Measurements from ENCODE around the gene TTC5. TPM values are rescaled to one million over a fixed set of nuclear protein-coding genes. Genes with fewer than 3 reads are reported as not detected.

Gene TTC5
- total and polyA plus RNA-seq, 2 donors (not counting 3 experiments of a cell fraction or from before 2014, with no cell fraction given) = 10.9 to 22.9 TPM

GRCh38 chr14:20328705-20329104 lies 23.0 kb upstream of the TTC5 start:
- Histone ChIP-seq H3K9me1 (replicated peaks; ENCODE audit: control insufficient read depth, extremely low read depth, insufficient read depth, low read length) (no peaks in the 10 kb centered on the region), H3K36me3 (ENCODE audit: control insufficient read depth in 2 of 2, extremely low read depth in 1 of 2, insufficient read depth in 2 of 2, low read length in 2 of 2) (peaks cover 2 to 26% of the 10 kb centered on the region in 2 experiments), H3K4me3 (replicated peaks in 1 of 3; ENCODE audit: insufficient read depth in 1 of 3, low read depth in 1 of 3, low read length in 3 of 3) (no peak overlapping the region), H3K9me3 (replicated peaks; ENCODE audit: control insufficient read depth, insufficient read depth, low read length) (no peaks in the 10 kb centered on the region), H3K79me2 (ENCODE audit: control insufficient read depth, insufficient read depth, low read length) (peaks cover 62% of the 10 kb centered on the region), H3K9ac (replicated peaks; ENCODE audit: extremely low read depth, insufficient read depth, low read length) (no peak overlapping the region), H3K4me1 (ENCODE audit: control insufficient read depth, extremely low read depth, insufficient read depth, low read length) (peaks cover 25% of the 10 kb centered on the region), H3K4me2 (ENCODE audit: insufficient read depth, low read length) (no peak overlapping the region), H4K20me1 (replicated peaks; ENCODE audit: control insufficient read depth, extremely low read depth, insufficient read depth, low read length) (no peaks in the 10 kb centered on the region), H3K27me3 (ENCODE audit: control insufficient read depth in 2 of 2, insufficient read depth in 2 of 2, low read length in 2 of 2) (no peaks in the 10 kb centered on the region), H2AFZ (ENCODE audit: low read depth, low read length) (no peak overlapping the region), H3K27ac (ENCODE audit: insufficient read depth, low read depth, low read length) (no peak overlapping the region)
- ChIA-PET CTCF (interaction anchor here (0.9 to 5.9 kb wide), 11 partner anchors 12 to 362 kb away, joined by 3 to 83 read pairs (median 8); partner anchors contain the start of genes APEX1, OSGEP, PARP2 and PIP4P1), POLR2A (interaction anchor here (1.3 kb wide), 1 partner anchor 14 kb away, joined by 8 read pairs; the partner anchor contains the start of gene PARP2)
- no TSS peak for BruUV-seq (replicated peaks)
- no peak for TF ChIP-seq FOS (IDR thresholded peaks at IDR 0.05; ENCODE audit: borderline replicate concordance, insufficient read depth, low read length)
- TF ChIP-seq JUN (IDR thresholded peaks at IDR 0.05; ENCODE audit: borderline replicate concordance, insufficient read depth, insufficient read length, low read depth) = no peak
- TF ChIP-seq MAX (IDR thresholded peaks at IDR 0.05; ENCODE audit: insufficient read depth, insufficient read length) = no peak
- TF ChIP-seq POLR2A (IDR thresholded peaks at IDR 0.05; ENCODE audit: low read depth, low read length) = no peak
- no peak for TF ChIP-seq EZH2 (IDR thresholded peaks at IDR 0.05; ENCODE audit: borderline replicate concordance, low read depth, low read length, severe bottlenecking)
- no peak for TF ChIP-seq CTCF (IDR thresholded peaks at IDR 0.05; ENCODE audit: extremely low read depth in 1 of 2, insufficient read depth in 1 of 2, low read depth in 1 of 2, low read length in 2 of 2)
- TF ChIP-seq MYC (IDR thresholded peaks at IDR 0.05; ENCODE audit: low read depth, low read length) = no peak
- no peak for TF ChIP-seq POLR2AphosphoS5 (IDR thresholded peaks at IDR 0.05; ENCODE audit: insufficient read depth, low read depth, low read length)
- no peak for TF ChIP-seq GATA2 (IDR thresholded peaks at IDR 0.05; ENCODE audit: insufficient read depth, insufficient read length, low read depth, low read length)
- intact Hi-C loops (cut with micrococcal nuclease) = no loop called here
- FAIRE-seq (no peak), DNase-seq (ENCODE audit: low read depth, low spot score) (no peak)
- dilution Hi-C loops (cut with MboI; ENCODE audit: extremely low pct_ligation_motif_present, low sequenced_read_pairs) = no loop called here

Measured in endothelial cell of umbilical vein (primary cell).